Spinal cord (tissue), 10 donors: Measurements from ENCODE around the gene PEF1. TPM values are rescaled to one million over a fixed set of nuclear protein-coding genes. Genes with fewer than 3 reads are reported as not detected.

Source experiments
- DNase-seq, 6 donors: peaks; one replicate each; pipeline versions ENCODE4 v3.0.0 to v3.0.0-alpha.2; 2013 to 2015; ENCODE audit warnings: low spot score in 6 of 6, low read depth in 4 of 6
- H3K27ac ChIP-seq: one replicate; pipeline ENCODE4 v1.5.1; 2013; ENCODE audit warnings: low read depth, low read length, control low read depth
- H3K27me3 ChIP-seq: one replicate; pipeline ENCODE4 v1.6.1; 2013; ENCODE audit warnings: low read length; ENCODE audit not compliant: control insufficient read depth, insufficient read depth
- H3K36me3 ChIP-seq: one replicate; pipeline ENCODE4 v1.6.1; 2013; ENCODE audit warnings: low read length; ENCODE audit not compliant: control insufficient read depth, insufficient read depth
- H3K4me1 ChIP-seq: one replicate; pipeline ENCODE4 v1.6.1; 2013; ENCODE audit warnings: low read length; ENCODE audit not compliant: control insufficient read depth, insufficient read depth
- H3K4me3 ChIP-seq: one replicate; pipeline ENCODE4 v1.5.1; 2013; ENCODE audit warnings: low read depth, low read length, control low read depth
- H3K9me3 ChIP-seq: one replicate; pipeline ENCODE4 v1.6.1; 2013; ENCODE audit warnings: low read length; ENCODE audit not compliant: control insufficient read depth, insufficient read depth
- WGBS: methylation state at CpG from one replicate; pipeline ENCODE4 v1.1.5; 2013; ENCODE audit warnings: missing lambda C conversion rate; ENCODE audit not compliant: insufficient coverage; 5-methylcytosine and 5-hydroxymethylcytosine counted together
- polyA plus RNA-seq, 2 donors: library from polyadenylated mRNA; unstranded; fragments of 120-200 nt; gene quantifications; one replicate each; pipeline ENCODE4 v1.2.1, GENCODE V29; 2013; ENCODE audit not compliant: insufficient read length in 2 of 2
- total RNA-seq, 2 donors: library from RNA; depleted of rRNA in 1 of 2; stranded (reverse); fragments of 120-200 nt in 1 of 2; fragments of >200 nt in 1 of 2; gene quantifications; one replicate each; pipeline versions ENCODE4 v1.2.3 to v1.2.4, GENCODE V29; 2013 to 2014
- donor health status: healthy.

The PEF1 gene
- total and polyA plus RNA-seq, 4 donors, result 66.1 to 78.2 (median 77.7) TPM

DNA sequence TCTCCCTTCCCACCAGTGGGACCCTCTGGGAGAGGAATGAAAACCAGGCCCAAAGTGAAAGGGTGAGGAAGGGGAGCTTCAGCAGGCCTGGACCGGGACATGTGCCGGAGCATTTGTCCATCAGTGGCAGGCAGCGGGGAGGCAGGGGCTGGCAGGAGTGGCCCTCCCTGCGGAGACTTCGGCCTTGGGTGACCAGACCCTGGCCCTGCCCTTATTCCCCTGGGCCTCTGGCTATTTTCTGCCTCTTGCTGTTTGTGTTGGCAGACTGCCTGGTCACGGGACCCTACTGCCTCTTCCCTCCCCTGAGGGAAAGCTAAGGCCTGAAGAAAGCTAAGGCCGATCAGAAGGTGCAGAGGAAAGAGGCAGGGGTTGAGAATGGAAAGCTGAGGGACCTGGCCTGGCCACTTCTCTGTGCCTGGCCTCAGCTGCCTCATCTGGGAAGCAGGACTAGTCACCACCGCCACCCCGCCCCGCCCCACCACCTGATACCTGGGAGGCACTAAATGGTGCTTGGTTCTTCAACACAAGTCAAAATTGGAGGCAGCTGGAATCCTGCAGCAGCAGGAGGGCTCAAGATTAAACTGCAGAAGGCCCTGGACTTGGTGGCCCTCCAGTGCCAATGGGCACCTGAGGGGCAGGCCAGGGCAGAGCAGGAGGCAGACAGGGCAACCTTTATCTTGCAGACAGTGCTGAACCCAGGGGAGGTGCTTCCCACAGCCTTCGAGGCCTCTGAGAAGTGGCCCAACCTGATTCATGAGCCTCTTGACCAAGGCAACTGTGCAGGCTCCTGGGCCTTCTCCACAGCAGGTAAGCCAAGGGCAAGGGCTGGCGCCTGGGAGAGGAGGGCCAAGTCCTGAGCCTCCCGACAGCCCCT lies 60.4 kb downstream of the PEF1 start:
- Histone ChIP-seq H3K9me3 (no peaks in the 10 kb centered on the region), H3K4me3 (no peak overlapping the region), H3K4me1 (peaks cover 56% of the 10 kb centered on the region), H3K27ac (peak overlapping the region; percentile 3), H3K36me3 (no peaks in the 10 kb centered on the region), H3K27me3 (peaks cover 45% of the 10 kb centered on the region)
- DNase-seq, result peak in 2 of 6 donors; percentile 28 to 80
- 74% methylated on average over 13 of the region's 13 CpGs for WGBS

DNA sequence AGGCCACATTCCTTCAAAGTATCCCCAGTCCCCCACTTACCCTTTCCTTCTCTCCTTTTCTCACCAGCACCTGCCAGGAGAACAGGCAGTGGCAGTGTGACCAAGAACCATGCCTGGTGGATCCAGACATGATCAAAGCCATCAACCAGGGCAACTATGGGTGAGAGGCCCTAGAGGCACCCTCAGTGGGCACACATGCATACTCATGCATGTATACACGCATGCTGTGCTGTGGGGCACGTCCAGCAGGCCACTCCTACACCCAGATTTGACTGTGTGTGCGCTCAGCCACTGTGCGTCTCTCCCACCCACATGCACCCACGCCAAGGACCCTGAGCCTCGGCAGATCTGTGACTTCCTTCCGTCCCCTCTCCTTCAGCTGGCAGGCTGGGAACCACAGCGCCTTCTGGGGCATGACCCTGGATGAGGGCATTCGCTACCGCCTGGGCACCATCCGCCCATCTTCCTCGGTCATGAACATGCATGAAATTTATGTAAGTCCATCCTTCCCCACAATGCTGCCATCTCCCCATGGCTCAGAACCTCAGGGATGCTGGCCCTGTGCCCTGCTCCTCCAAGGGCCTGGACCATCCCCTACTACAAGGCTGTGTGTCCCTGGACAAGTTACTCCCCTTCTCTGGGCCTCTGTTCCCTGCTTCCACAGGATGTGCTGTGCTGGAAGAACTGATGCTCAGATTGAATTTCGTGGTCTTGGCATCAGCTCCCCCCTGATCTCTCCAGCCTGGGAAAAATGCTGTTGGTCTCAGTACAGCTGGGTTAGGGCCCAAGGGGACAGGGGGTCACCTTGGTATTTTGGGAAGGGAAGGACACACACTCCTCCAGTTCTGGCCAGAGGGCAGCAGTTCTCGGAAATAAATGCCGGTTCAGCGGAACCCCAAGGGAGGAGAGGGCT lies 61.3 kb downstream of the PEF1 start:
- WGBS, result 81% methylated on average over 14 of the region's 16 CpGs
- peak overlapping the region; percentile 3 for H3K27ac ChIP-seq
- peak in 1 of 6 donors; percentile 23 for DNase-seq
- no peaks in the 10 kb centered on the region for H3K36me3 ChIP-seq
- H3K27me3 ChIP-seq, result peaks cover 37% of the 10 kb centered on the region
- H3K9me3 ChIP-seq, result no peaks in the 10 kb centered on the region
- H3K4me1 ChIP-seq, result peaks cover 50% of the 10 kb centered on the region
- no peak overlapping the region for H3K4me3 ChIP-seq

DNA sequence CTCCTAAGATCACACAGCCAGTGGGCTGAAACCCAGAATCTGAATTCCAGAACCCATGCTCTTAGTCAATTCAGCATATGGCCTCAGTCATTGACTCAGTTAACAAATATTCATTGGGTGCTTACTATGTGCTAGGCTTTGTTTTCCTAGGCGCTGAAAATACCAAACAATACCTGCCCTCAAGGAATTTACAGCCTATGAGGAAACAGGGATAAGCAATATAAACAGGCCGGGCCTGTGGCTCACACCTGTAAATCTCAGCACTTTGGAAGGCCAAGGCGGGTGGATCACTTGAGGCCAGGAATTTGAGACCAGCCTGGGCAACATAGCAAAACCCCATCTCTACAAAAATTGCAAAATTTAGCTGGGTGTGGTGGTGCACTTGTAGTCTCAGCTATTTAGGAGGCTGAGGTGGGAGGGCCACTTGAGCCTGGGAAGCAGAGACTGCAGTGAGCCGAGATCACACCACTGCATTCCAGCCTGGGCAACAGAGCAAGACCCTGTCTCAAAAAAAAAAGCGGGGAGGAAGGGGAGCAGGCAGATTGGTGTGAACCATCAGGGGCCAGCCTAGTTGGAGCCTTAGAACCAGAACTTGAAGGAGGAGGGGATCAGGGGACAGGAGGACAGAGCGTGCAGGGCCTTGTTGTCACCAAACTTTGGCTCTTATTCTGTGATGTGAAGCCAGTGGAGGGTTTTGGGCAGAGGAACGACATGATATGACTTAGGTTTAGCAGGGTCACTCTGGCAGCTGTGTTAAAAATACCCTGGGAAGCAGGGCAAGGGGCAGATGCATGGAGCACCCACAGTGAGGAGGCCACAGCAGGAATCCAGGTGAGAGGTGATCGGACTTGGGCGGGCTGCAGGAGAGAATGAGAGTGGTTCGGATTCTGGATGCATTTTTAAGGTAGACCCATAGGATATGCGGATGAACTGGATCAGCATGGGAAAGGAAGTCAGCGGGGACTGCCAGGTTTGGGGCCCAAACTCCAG lies 62.6 kb downstream of the PEF1 start:
- 74% methylated on average over 8 of the region's 12 CpGs for WGBS
- H3K4me3 ChIP-seq, result no peak overlapping the region
- no peaks in the 10 kb centered on the region for H3K9me3 ChIP-seq
- H3K4me1 ChIP-seq, result peaks cover 40% of the 10 kb centered on the region
- H3K27me3 ChIP-seq, result peaks cover 33% of the 10 kb centered on the region
- DNase-seq, result no peak
- no peak overlapping the region for H3K27ac ChIP-seq
- no peaks in the 10 kb centered on the region for H3K36me3 ChIP-seq

DNA sequence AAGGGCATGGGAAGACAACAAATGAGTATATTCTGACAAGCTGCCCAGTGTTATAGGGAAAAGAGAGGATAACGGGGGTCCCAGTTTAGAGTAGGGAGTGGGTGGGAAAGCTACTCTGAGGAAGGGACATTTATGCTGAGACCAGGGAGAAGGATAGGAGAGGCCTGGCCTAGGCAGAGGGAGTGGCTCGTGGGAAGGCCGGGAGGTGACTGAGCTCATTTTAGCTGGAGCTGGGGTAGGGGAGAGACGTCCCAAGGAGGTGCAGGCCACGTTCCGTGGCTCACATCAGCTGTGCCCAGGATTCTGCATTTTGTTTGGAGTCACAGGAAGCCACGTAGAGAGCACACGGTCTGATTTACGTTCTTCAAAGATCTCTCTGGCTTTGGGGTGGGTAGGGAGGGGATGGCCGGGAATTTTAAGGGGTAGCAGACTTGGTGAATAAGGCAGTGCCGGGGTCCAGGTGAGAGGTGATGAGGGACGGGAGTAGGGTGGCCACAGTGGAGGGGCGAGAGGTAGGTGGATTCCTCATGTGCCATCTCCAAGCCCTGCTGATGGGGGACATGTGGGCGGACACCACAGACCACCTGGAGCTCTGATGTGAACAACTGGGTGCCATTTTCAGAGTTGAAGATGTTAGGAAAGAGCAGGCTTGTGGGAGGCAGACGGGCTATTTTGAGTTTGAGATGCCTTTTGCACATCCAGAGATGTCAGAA lies 63.6 kb downstream of the PEF1 start:
- Histone ChIP-seq H3K36me3 (no peaks in the 10 kb centered on the region), H3K27me3 (peaks cover 34% of the 10 kb centered on the region), H3K27ac (peak overlapping the region; percentile 37), H3K4me3 (no peak overlapping the region), H3K9me3 (no peaks in the 10 kb centered on the region), H3K4me1 (peaks cover 38% of the 10 kb centered on the region)
- WGBS, result 84% methylated on average over 15 of the region's 15 CpGs
- no peak for DNase-seq

DNA sequence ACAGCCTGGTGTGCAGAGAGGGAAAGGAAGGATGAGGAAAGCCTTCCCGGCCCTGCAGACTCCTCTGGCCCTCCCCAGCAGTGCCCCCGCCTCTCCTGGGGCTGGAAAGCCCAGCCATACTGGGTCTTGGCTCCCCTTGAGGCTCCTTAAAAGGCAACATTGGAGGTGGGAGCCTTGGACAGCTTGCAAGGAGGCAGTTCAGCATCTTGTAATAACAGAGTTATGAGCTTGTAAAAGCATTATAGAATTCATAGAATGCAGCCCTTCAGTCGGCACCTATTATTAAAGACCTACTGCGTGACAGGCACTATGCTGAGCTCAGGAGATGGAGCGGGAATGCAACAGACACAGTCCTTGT lies 64.2 kb downstream of the PEF1 start:
- Histone ChIP-seq H3K27ac (peak overlapping the region; percentile 37), H3K27me3 (peaks cover 35% of the 10 kb centered on the region), H3K36me3 (no peaks in the 10 kb centered on the region), H3K4me1 (peaks cover 43% of the 10 kb centered on the region), H3K9me3 (no peaks in the 10 kb centered on the region), H3K4me3 (no peak overlapping the region)
- 47% methylated on average over 3 of the region's 5 CpGs for WGBS
- DNase-seq, result no peak

Other genes starting within 250 kb of the PEF1 start
- 1 to 10 TPM in 1 of 2 donors, under 1 TPM in 1; 0.89 to 2.3 TPM for gene SERINC2, start 231.7 kb downstream of the PEF1 start, total RNA-seq
- gene SERINC2, start 231.7 kb downstream of the PEF1 start, polyA plus RNA-seq, result 1 to 10 TPM; 8.7 to 8.9 TPM
- gene TINAGL1, start 68.4 kb downstream of the PEF1 start, total RNA-seq, result 10 to 100 TPM; 15.4 to 41.2 TPM
- gene TINAGL1, start 68.4 kb downstream of the PEF1 start, polyA plus RNA-seq, result 10 to 100 TPM in 1 of 2 donors, 1 to 10 TPM in 1; 5.3 to 11.0 TPM
- 1 to 10 TPM in 1 of 2 donors, under 1 TPM in 1; 0.94 to 3.2 TPM for gene HCRTR1, start 27.2 kb downstream of the PEF1 start, total RNA-seq
- 1 to 10 TPM; 4.2 to 6.5 TPM for gene HCRTR1, start 27.2 kb downstream of the PEF1 start, polyA plus RNA-seq
- 100 to 1,000 TPM in 1 of 2 donors, 10 to 100 TPM in 1; 60.6 to 166 TPM for gene COL16A1, start 59.1 kb upstream of the PEF1 start, total RNA-seq
- 100 to 1,000 TPM; 105 to 178 TPM for gene COL16A1, start 59.1 kb upstream of the PEF1 start, polyA plus RNA-seq
- gene ADGRB2, start 119.5 kb upstream of the PEF1 start, total RNA-seq, result 10 to 100 TPM; 37.7 to 41.5 TPM
- gene ADGRB2, start 119.5 kb upstream of the PEF1 start, polyA plus RNA-seq, result 100 to 1,000 TPM; 138 to 142 TPM
- under 1 TPM; 0.30 to 0.44 TPM for gene SPOCD1, start 171.1 kb upstream of the PEF1 start, total RNA-seq
- under 1 TPM; 0.15 to 0.43 TPM for gene SPOCD1, start 171.1 kb upstream of the PEF1 start, polyA plus RNA-seq